DMS79 treated with DMSO at 0.1 percent for 48 hours (cell line): ENCODE data around the gene MRPL11.
A peak's percentile ranks its signal among the peaks of the same experiment; 100 is the strongest.

Experiments used
- DNase-seq: peaks from one replicate; lab custom pipeline; 2025; lab: John Stamatoyannopoulos, UW

Gene MRPL11

GRCh38 chr11:66438504-66439466 is at the start of gene MRPL11:
TSS of gene MRPL11 (minus strand) at chr11:66438848. CDS start at chr11:66438754, 94 bp downstream.
- peak; percentile 97 for DNase-seq

GRCh38 chr11:66484806-66485380 is 46.2 kb upstream of the MRPL11 start:
- DNase-seq: no peak

GRCh38 chr11:66480117-66480938 is 41.7 kb upstream of the MRPL11 start, which contains the start of gene DPP3:
TSS of gene DPP3 (plus strand) at chr11:66480434. CDS start at chr11:66482201, 1,767 bp downstream.
- DNase-seq: peak; percentile 93

GRCh38 chr11:66479394-66480116 is 40.9 kb upstream of the MRPL11 start:
- peak; percentile 82 for DNase-seq

GRCh38 chr11:66478729-66479393 is 40.2 kb upstream of the MRPL11 start:
- DNase-seq: peak; percentile 21

- DNase-seq: no peak
Measured at GRCh38 chr11:66477263-66478201, 38.9 kb upstream of the MRPL11 start.

- DNase-seq: no peak
Measured at GRCh38 chr11:66476841-66477251, 38.2 kb upstream of the MRPL11 start.

- no peak for DNase-seq
Measured at GRCh38 chr11:66476173-66476840, 37.7 kb upstream of the MRPL11 start.

GRCh38 chr11:66475349-66476172 is 36.9 kb upstream of the MRPL11 start:
- DNase-seq: no peak

- no peak for DNase-seq
Measured at GRCh38 chr11:66473608-66474515, 35.2 kb upstream of the MRPL11 start.

GRCh38 chr11:66473167-66473566 is 34.5 kb upstream of the MRPL11 start:
- DNase-seq: no peak

GRCh38 chr11:66472054-66472453 is 33.4 kb upstream of the MRPL11 start:
- DNase-seq: no peak

- DNase-seq: no peak
Measured at GRCh38 chr11:66471142-66471541, 32.5 kb upstream of the MRPL11 start.

- DNase-seq: no peak
Measured at GRCh38 chr11:66470015-66470414, 31.4 kb upstream of the MRPL11 start.

- DNase-seq: no peak
Measured at GRCh38 chr11:66469441-66469840, 30.8 kb upstream of the MRPL11 start.

- DNase-seq: no peak
Measured at GRCh38 chr11:66468691-66469090, 30.0 kb upstream of the MRPL11 start.

- DNase-seq: peak; percentile 32
Measured at GRCh38 chr11:66467756-66468155, 29.1 kb upstream of the MRPL11 start.
